Measurements from ENCODE around the gene NOD1.

NOD1 gene

DNA sequence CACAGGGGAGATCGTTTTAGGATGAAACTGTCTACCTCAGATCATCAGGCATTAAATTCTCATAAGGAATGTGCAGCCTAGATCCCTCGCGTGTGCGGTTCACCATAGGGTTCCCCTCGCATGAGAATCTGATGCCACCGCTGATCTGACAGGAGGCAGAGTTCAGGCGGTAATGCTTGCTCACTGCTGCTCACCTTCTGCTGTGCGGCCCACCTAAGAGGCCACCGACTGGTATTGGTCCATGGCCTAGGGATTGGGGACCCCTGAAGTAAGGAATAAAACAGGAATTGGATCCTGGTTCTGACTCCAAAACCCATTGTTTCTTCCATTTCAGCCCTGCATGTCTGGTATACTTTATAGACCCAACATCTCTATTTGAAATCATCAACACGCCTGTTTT lies 4.1 kb downstream of the NOD1 start:
- in situ Hi-C loops (cut with HindIII; ENCODE audit: low sequenced_read_pairs) = no loop called here
- DNase-seq (ENCODE audit: low read depth) = no peak
- no peak overlapping the region for H3K4me3 ChIP-seq (ENCODE audit: low read depth, low read length)
- TF ChIP-seq, protein P1, sequence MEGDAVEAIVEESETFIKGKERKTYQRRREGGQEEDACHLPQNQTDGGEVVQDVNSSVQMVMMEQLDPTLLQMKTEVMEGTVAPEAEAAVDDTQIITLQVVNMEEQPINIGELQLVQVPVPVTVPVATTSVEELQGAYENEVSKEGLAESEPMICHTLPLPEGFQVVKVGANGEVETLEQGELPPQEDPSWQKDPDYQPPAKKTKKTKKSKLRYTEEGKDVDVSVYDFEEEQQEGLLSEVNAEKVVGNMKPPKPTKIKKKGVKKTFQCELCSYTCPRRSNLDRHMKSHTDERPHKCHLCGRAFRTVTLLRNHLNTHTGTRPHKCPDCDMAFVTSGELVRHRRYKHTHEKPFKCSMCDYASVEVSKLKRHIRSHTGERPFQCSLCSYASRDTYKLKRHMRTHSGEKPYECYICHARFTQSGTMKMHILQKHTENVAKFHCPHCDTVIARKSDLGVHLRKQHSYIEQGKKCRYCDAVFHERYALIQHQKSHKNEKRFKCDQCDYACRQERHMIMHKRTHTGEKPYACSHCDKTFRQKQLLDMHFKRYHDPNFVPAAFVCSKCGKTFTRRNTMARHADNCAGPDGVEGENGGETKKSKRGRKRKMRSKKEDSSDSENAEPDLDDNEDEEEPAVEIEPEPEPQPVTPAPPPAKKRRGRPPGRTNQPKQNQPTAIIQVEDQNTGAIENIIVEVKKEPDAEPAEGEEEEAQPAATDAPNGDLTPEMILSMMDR (IDR thresholded peaks at IDR 0.05; ENCODE audit: low read depth, low read length, missing control alignments) = no peak

DNA sequence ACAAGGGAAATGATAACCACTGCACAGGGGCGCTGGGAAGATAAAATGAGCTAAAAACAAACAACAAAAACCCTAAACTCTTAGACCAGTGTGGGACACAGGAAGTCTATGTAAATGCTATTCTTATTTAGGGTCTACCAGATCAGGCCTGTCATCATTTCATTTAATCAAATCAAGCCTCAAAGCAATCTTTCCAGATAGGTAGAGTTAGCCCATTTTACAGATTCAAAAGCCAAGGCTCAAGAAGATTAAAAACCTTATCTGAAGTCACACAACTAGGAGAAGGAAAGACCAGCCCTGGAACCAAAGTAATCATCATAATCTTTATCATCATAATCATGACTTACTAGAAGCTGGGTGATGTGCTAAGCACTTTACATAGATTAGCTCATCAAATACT lies 4.7 kb downstream of the NOD1 start:
- no peak overlapping the region for H3K4me3 ChIP-seq (ENCODE audit: low read depth, low read length)
- in situ Hi-C loops (cut with HindIII; ENCODE audit: low sequenced_read_pairs) = no loop called here
- no peak for DNase-seq (ENCODE audit: low read depth)
- TF ChIP-seq, protein P1 (IDR thresholded peaks at IDR 0.05; ENCODE audit: low read depth, low read length, missing control alignments) = no peak

DNA sequence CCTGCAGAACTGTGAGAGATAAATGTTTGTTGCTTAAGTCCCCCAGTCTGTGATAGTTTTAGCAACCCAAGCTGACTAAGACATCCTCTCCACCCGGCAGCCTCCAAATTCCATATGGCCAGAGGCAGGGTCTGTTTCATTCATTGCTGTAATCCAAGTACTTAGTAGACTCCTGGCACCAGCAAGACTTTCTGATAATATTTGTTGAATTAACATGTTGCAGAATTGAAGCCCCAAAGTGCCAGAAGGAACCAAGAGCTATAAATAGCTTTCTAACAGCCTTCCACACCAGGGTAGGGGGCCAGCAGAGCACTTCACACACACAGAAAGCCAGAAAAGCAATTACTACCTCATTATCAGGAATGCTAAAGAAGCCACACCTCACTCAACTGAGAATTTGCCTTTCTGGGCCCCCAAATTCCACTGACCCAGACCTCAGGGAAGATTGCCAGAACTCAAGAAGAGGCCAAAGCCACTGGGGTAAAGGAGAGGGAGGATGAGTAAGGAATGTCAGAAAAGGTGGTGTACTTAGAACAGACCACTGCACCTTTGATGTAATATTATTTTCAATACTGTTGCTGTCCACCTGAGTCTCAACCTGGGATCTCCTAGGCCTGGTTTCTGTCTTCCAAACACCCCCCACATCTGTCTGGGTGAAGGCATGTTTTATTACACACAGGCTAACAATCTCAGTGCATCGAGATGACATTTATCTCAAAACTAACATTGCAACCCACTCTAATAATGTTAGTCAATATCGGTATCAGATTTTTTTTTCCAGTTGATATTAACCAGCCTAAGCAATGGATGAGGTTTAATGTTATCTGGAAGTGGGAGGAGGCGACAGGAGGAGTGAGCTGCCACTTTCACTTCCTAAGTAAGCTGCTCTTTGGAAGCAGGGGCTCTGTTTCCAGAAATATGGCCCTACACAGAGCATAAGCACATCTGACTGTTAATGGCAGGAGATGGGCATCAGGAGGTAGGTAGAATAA lies 5.5 kb downstream of the NOD1 start:
- TF ChIP-seq, protein P1 (IDR thresholded peaks at IDR 0.05; ENCODE audit: low read depth, low read length, missing control alignments) = no peak
- no peak overlapping the region for H3K4me3 ChIP-seq (ENCODE audit: low read depth, low read length)
- DNase-seq (ENCODE audit: low read depth) = no peak
- in situ Hi-C loops (cut with HindIII; ENCODE audit: low sequenced_read_pairs) = no loop called here

DNA sequence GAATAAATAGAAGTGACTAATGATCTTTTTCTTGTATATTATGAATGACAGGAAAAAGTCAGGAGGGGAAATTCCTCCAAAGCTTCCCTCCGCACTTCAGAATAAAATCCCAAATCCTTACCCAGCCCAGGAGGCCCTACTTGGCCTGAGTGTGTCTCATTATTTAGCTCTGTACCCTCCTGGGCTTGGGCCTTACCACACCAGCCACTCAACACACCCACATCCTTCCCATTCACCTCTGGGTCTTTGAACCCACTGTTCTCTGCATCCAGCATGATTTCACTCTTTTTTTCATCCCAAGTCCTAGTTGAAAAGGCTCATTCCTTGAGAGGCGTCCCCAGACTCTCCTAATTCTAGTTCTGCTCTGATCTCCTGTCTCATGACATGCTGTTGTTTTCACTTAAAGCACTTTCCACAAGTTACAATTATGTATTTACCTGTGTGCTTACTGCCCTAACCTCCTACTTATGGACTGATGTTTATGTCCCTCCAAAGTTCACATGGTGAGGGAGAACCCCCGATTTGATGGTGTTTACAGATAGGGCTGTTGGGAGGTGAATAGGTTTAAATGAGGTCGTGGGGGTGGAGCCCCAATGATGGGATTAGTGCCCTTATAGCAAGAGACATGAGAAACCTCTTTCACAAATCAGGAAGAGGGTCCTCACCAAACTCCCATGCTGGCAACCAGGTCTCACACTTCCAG lies 6.4 kb downstream of the NOD1 start:
- in situ Hi-C loops (cut with HindIII; ENCODE audit: low sequenced_read_pairs) = no loop called here
- TF ChIP-seq, protein P1 (IDR thresholded peaks at IDR 0.05; ENCODE audit: low read depth, low read length, missing control alignments) = no peak
- DNase-seq (ENCODE audit: low read depth) = no peak
- H3K4me3 ChIP-seq (ENCODE audit: low read depth, low read length) = no peak overlapping the region

DNA sequence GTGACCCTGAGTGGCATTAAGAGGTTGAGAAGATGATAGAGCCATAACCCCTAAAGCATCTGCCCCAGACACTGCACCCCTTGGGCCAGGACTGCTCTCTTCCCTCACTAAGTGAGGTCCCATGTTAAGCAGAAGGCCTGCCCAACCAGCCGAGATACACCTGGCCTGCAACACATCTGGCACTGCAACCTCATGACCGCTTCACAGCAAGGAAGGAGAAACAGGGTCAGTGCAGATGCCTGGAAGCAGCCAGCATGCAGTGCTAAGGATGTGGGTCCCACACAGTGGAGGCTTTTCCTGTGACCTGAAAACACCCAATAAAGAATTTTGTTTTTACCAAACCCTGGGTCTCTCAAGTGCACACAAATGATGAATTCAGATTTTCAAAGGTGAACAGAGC lies 7.4 kb downstream of the NOD1 start:
- TF ChIP-seq, protein P1 (IDR thresholded peaks at IDR 0.05; ENCODE audit: low read depth, low read length, missing control alignments) = no peak
- no peak overlapping the region for H3K4me3 ChIP-seq (ENCODE audit: low read depth, low read length)
- in situ Hi-C loops (cut with HindIII; ENCODE audit: low sequenced_read_pairs) = no loop called here
- DNase-seq (ENCODE audit: low read depth) = no peak

DNA sequence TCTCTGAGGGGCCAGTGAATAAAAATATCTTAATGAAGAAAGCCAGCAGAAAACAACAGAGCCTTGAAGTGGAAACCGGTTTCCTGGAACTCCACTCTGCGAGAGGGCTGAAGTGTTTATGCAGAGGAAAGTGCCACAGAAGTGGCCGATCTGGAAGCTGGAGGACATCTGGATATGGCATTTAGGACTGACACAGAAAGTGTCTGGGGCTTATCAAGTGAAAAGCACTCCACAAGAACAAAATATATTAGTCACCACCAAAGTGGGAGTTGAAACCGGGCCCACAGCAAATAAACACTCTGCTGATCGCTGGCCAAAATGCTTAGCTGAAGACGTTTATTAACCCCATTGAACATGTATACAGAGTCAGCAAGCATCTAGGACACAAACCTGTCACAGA lies 7.8 kb downstream of the NOD1 start:
- in situ Hi-C loops (cut with HindIII; ENCODE audit: low sequenced_read_pairs) = no loop called here

More for the DNA sequence above, 7.8 kb downstream of the NOD1 start:
- TF ChIP-seq, protein P1 (IDR thresholded peaks at IDR 0.05; ENCODE audit: low read depth, low read length, missing control alignments) = no peak
- no peak overlapping the region for H3K4me3 ChIP-seq (ENCODE audit: low read depth, low read length)
- DNase-seq (ENCODE audit: low read depth) = no peak

Data from astrocyte of the cerebellum (primary cell).